DOHH2 (cell line): ENCODE results near the gene FMNL2.

ENCODE experiments used
- H3F3A ChIP-seq: fragments of 200-600 bp; sonication (generic), shearing (Covaris generic); 2 replicates; pipeline ENCODE4 v1.6.0; 2016; ENCODE audit warnings: antibody characterized with exemption, mild to moderate bottlenecking; ENCODE audit not compliant: control insufficient read depth, insufficient read depth
- H3K27ac ChIP-seq: fragments of 200-600 bp; sonication (generic); 2 replicates; pipeline ENCODE4 v1.5.1; 2014; ENCODE audit warnings: low read depth, mild to moderate bottlenecking, low read length, moderate library complexity
- H3K27me3 ChIP-seq: fragments of 200-600 bp; sonication (generic); 2 replicates; pipeline ENCODE4 v1.6.1; 2014; ENCODE audit warnings: mild to moderate bottlenecking, low read length, mixed read lengths; ENCODE audit not compliant: control insufficient read depth
- H3K36me3 ChIP-seq: fragments of 200-600 bp; sonication (generic); 2 replicates; pipeline ENCODE4 v1.6.1; 2014; ENCODE audit warnings: mild to moderate bottlenecking, low read length, moderate library complexity, mixed read lengths; ENCODE audit not compliant: control insufficient read depth
- H3K4me1 ChIP-seq: fragments of 200-600 bp; sonication (generic); 2 replicates; pipeline ENCODE4 v1.6.1; 2014; ENCODE audit warnings: mild to moderate bottlenecking, low read length, mixed read lengths; ENCODE audit not compliant: control insufficient read depth
- H3K4me2 ChIP-seq: fragments of 200-600 bp; sonication (generic); 2 replicates; pipeline ENCODE4 v1.6.0; 2014; ENCODE audit warnings: mild to moderate bottlenecking, low read length, moderate library complexity
- H3K4me3 ChIP-seq: fragments of 200-600 bp; sonication (generic); 2 replicates; pipeline ENCODE4 v1.5.1; 2014; ENCODE audit warnings: mild to moderate bottlenecking, low read length, mixed read lengths
- H3K79me2 ChIP-seq: fragments of 200-600 bp; sonication (generic); 2 replicates; pipeline ENCODE4 v1.6.1; 2014; ENCODE audit warnings: mild to moderate bottlenecking, low read length, mixed read lengths; ENCODE audit not compliant: control insufficient read depth
- H3K9me2 ChIP-seq: fragments of 200-600 bp; sonication (generic); replicated peaks from 2 replicates; pipeline ENCODE4 v1.6.1; 2014; ENCODE audit warnings: mild to moderate bottlenecking, low read length, mixed read lengths; ENCODE audit not compliant: control insufficient read depth
- H3K9me3 ChIP-seq: fragments of 200-600 bp; sonication (generic); 2 replicates; pipeline ENCODE4 v1.6.1; 2014; ENCODE audit warnings: antibody characterized with exemption, low read length, mixed read lengths; ENCODE audit not compliant: control insufficient read depth, insufficient read depth
- H4K20me1 ChIP-seq: fragments of 200-600 bp; sonication (generic); 2 replicates; pipeline ENCODE4 v1.6.0; 2014; ENCODE audit warnings: low read depth, mild to moderate bottlenecking, antibody characterized with exemption, low read length, moderate library complexity; ENCODE audit not compliant: control insufficient read depth, insufficient read depth
- CTCF ChIP-seq: fragments of 200-600 bp; sonication (generic); IDR thresholded peaks from one replicate; pipeline ENCODE4 v1.5.1; 2014; ENCODE audit warnings: antibody characterized with exemption, mild to moderate bottlenecking, low read depth, low read length; ENCODE audit not compliant: poor library complexity, severe bottlenecking
- EZH2phosphoT487 ChIP-seq: fragments of 200-600 bp; sonication (generic); IDR thresholded peaks from 2 replicates; pipeline ENCODE4 v1.6.1; 2017; ENCODE audit warnings: borderline replicate concordance, mild to moderate bottlenecking, antibody characterized with exemption, low read length, moderate library complexity, mixed read lengths

The FMNL2 gene

DNA sequence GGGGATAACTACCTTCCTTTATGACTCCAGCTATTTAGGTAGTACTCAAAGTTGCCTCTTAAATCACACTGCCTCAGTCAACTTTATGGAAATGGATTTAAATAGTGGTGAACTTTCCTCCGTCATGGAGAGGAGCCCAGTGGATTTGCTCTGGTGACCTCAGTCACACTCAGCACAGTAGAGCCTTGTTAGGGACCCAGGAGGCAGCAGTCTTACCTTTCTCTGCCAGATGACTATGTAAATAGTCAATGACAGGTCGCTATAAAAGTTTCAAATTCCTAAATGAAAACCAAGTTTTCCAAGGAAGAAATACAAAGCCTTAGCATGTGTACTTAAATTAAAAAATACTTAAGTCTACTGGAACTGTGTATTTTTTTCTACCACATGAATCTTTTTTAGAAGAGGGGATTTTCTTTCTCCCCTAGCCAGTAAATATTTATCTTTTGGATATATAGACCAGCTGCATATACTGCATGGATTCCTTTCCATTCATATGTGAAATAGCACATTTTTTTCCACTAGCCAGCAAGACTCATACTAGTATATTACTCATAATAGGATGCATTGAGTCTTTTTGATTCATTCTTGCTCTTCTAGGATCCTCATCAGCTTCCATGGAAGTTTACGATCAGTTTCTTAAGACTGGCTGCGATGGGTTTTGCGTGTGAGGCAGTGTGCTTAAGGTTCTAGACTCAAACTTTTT lies 147.1 kb downstream of the FMNL2 start:
- H3K79me2 ChIP-seq, result no peaks in the 10 kb centered on the region
- no peaks in the 10 kb centered on the region for H4K20me1 ChIP-seq
- no peak overlapping the region for H3K27ac ChIP-seq
- H3K36me3 ChIP-seq, result no peaks in the 10 kb centered on the region
- H3K27me3 ChIP-seq, result peaks cover 9% of the 10 kb centered on the region; the same call in 1 of the 2 replicates
- no peaks in the 10 kb centered on the region for H3K9me2 ChIP-seq
- no peaks in the 10 kb centered on the region for H3K4me1 ChIP-seq
- TF ChIP-seq EZH2phosphoT487 (no peak), CTCF (no peak)
- H3F3A ChIP-seq, result no peaks in the 10 kb centered on the region
- H3K4me3 ChIP-seq, result no peak overlapping the region
- H3K4me2 ChIP-seq, result no peak overlapping the region
- H3K9me3 ChIP-seq, result no peaks in the 10 kb centered on the region

GRCh38 chr2:152483276-152484063 lies 148.5 kb downstream of the FMNL2 start:
- H3K79me2 ChIP-seq, result no peaks in the 10 kb centered on the region

GRCh38 chr2:152485954-152486736 lies 151.2 kb downstream of the FMNL2 start:
- H3K36me3 ChIP-seq, result no peaks in the 10 kb centered on the region
- no peak for TF ChIP-seq EZH2phosphoT487
- TF ChIP-seq CTCF, result no peak
- H3K27me3 ChIP-seq, result peaks cover 17% of the 10 kb centered on the region
- no peaks in the 10 kb centered on the region for H4K20me1 ChIP-seq
- H3K4me2 ChIP-seq, result no peak overlapping the region
- H3K79me2 ChIP-seq, result no peaks in the 10 kb centered on the region
- H3K9me3 ChIP-seq, result no peaks in the 10 kb centered on the region
- H3K4me3 ChIP-seq, result no peak overlapping the region
- H3F3A ChIP-seq, result no peaks in the 10 kb centered on the region
- H3K4me1 ChIP-seq, result no peaks in the 10 kb centered on the region
- no peaks in the 10 kb centered on the region for H3K9me2 ChIP-seq
- no peak overlapping the region for H3K27ac ChIP-seq

More at GRCh38 chr2:152483276-152484063, 148.5 kb downstream of the FMNL2 start:
- no peaks in the 10 kb centered on the region for H3K9me3 ChIP-seq
- peaks cover 11% of the 10 kb centered on the region; the same call in 1 of the 2 replicates for H3K27me3 ChIP-seq
- TF ChIP-seq EZH2phosphoT487 (no peak), CTCF (no peak)
- no peaks in the 10 kb centered on the region for H3K36me3 ChIP-seq
- no peak overlapping the region for H3K27ac ChIP-seq
- H4K20me1 ChIP-seq, result no peaks in the 10 kb centered on the region
- no peak overlapping the region for H3K4me2 ChIP-seq
- H3K4me1 ChIP-seq, result no peaks in the 10 kb centered on the region
- no peaks in the 10 kb centered on the region for H3K9me2 ChIP-seq
- H3K4me3 ChIP-seq, result no peak overlapping the region
- no peaks in the 10 kb centered on the region for H3F3A ChIP-seq
